NCI-H82 treated with DMSO at 0.1 percent for 48 hours (cell line): Measurements from ENCODE around the gene B4GALNT2.
"Not testable (repeated sequence)": the region's sequence is repeated elsewhere in the genome, so short reads cannot be mapped to it uniquely, and the experiment has no call there.

Experiments
- DNase-seq: peaks from one replicate; lab custom pipeline; 2025; ENCODE audit not compliant: unreplicated experiment; lab: John Stamatoyannopoulos, UW

The B4GALNT2 gene

GRCh38 chr17:49117587-49118230 is 14.9 kb upstream of the B4GALNT2 start:
- no peak for DNase-seq

DNA sequence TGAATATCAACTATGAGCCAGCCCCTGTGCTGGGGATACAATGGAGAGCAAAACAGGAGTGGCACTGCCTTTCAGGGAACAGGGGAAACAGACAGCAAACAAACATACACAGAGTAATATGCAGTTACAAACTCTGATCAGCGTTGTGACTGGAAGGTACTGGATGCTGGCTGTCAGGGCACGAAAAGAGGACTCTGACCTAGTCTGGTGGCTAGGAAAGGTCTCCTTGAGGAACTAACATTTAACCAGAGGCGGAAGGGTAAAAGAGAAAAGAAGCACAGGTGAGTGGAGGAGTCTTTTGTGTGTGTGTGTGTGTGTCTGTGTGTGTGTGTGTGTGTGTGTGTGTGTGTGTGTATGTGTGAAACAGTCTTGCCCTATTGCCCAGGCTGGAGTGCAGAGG is 12.4 kb upstream of the B4GALNT2 start:
- no peak for DNase-seq

DNA sequence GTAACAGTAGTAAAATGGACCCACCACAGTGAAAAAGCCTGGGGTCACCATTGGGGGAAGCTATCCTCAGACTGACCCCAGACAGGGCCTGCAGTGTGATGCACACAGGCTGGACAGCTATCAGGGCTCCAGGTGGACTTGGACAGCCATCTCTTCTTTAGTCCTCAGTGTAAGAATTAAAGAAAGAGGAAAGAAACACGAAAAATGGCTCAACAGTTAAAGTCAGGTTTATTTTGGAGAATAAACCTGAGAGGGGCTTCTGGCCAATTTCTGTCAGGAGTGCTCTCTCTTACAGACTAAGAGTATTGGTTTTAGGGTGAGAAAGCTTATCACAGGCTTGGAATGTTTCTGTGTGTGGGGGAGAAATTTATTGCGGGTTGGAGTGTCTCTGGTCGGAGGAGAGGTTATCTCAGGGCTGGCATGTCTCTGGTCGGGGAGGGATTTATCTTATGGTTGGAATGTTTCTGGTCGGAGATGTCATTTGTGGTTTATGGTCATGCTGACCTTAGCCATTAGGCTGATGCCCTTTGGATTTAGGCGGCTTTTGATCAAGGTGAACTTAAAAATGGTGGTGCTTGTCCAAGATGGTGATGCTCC is 10.8 kb upstream of the B4GALNT2 start:
- no peak for DNase-seq

DNA sequence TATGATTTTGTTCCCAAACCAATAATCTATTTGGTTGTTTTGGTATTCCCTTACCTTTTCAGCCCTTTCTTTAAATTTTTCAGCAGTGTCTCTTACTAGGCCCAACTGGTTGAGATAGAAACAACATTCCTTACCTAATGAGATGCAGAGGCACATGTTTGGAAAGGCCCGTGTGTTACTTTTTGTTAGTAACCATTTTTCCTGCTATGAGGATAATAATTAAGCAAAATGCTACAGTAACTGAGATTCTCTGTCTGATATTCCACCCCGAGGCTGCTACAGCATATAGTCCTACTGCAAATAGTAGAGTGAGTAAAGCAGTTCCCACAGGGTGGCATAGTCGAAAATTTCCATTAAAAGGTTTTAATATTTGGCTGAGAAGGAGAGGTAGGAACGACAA is 10.0 kb upstream of the B4GALNT2 start:
- no peak for DNase-seq

DNA sequence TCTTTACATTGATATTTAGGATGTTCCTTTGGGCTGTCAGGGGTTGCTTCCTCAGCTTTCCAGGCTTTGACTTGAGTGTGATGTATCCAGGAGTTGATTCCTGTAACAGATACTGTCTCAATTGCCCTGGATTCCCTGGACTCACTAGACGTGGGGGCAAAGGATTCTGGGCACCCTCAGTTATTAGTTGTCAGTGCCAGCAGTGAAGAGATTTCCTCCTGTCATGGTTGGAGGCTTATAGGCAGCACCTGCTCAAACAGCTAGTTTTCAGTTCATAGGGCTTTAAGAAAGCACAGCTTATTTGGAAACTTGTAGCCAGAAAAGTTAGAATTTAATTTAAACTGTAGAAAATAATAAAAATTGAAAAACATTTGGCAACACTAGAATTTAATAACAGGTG is 9.5 kb upstream of the B4GALNT2 start:
- DNase-seq = no peak

DNA sequence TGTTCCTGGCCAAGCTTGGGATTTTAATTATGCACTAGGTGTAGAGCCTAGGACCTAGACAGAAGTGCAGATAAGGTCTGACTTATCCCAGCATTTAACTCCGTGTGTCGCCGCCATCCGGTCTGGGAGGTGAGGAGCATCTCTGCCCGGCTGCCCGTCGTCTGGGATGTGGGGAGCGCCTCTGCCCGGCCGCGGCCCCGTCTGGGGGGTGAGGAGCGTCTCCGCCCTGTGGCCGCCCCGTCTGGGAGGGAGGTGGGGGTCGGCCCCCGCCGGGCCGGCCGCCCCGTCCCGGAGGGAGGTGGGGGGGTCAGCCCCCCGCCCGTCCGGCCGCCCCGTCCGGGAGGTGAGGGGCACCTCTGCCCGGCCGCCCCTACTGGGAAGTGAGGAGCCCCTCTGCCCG is 7.1 kb upstream of the B4GALNT2 start:
- DNase-seq = no peak

GRCh38 chr17:49126183-49126859 is 6.2 kb upstream of the B4GALNT2 start:
- not testable (repeated sequence) for DNase-seq

DNA sequence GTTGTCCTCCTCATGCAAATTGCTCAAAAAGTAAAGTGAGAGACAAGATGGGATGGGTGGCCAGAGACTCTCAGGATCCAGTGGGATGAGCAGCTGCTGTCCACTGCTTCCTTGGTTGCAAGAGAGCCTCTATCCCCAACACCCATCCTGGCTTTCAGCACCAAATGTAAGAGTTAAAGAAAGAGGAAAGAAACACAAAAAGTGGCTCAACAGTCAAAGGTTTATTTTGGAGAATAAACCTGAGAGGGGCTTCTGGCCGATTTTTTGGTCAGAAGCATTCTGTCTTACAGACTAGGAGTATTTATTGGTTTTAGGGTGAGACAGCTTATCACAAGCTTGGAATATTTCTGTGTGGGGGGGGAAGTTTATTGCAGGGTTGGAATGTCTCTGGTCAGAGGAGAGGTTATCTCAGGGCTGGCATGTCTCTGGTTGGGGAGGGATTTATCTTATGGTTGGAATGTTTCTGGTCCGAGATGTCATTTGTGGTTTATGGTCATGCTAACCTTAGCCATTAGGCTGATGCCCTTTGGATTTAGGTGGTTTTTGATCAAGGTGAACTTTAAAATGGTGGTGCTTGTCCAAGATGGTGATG is 3.1 kb upstream of the B4GALNT2 start:
- not testable (repeated sequence) for DNase-seq

DNA sequence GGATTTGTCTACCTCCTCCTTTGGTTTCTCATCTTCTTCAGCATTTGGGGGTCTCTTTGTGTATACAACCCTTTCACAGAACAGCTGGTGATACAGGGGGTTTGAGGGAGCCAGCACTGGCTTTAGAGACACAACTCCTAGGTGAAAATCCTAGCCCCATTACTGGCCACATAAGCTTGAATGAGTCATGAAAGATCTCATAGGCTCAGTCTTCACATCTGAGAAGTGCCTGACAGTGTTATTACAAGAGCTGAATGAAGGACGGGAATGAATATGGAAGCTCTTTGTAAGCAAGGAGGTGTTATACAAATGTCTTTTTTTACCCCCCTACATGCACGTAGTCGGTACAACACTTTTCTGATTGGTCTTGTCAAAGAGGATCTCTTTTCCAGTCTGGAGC is 1.7 kb upstream of the B4GALNT2 start:
- no peak for DNase-seq

DNA sequence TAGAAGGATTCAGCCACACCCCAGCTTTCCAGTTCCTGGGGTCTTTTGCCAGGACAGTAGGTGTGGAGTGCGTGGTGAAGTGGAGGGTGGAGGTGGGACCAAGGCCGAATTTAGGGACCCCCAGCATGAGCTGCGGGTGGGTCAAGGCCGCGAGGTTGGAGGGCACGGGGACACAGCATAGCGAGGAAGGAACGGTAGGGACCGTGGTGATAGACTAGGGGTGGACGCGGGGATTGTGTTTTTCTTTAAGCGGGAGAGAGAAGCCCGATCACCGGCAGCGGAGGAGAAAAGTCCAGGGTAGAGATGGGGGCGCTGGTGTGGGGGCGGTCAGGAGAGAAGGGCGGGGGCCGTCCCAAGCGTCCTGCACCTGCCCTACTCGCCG is 261 bp upstream of the B4GALNT2 start:
- no peak for DNase-seq

GRCh38 chr17:49136335-49136734 is 3.8 kb downstream of the B4GALNT2 start:
- DNase-seq = no peak

DNA sequence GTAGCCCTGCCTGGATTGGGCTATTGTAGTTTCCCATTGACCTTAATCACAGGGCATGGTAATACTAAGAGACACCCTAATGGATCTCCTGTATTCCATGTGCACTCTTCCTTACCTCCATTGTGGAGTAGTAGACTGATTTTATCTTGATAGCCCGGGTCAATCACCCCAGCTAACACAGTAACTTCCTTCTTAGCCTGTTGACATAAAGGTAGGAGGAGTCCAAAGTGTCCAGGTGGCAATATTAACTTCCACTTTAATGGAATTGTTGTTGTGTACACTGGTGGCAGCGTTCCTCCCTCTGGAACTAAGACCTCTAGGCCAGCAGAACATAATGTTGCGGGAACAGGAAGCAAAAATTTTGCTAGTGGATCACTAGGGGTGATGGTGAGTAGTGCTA is 13.1 kb downstream of the B4GALNT2 start:
- not testable (repeated sequence) for DNase-seq

- no peak for DNase-seq
These were observed 14.2 kb downstream of the B4GALNT2 start for GRCh38 chr17:49146620-49147306.

- DNase-seq = no peak
These were observed 15.6 kb downstream of the B4GALNT2 start for GRCh38 chr17:49148171-49148570.

- DNase-seq = no peak
These were observed 19.4 kb downstream of the B4GALNT2 start for GRCh38 chr17:49151996-49152395.

- no peak for DNase-seq
These were observed 23.7 kb downstream of the B4GALNT2 start for GRCh38 chr17:49156256-49156655.

DNA sequence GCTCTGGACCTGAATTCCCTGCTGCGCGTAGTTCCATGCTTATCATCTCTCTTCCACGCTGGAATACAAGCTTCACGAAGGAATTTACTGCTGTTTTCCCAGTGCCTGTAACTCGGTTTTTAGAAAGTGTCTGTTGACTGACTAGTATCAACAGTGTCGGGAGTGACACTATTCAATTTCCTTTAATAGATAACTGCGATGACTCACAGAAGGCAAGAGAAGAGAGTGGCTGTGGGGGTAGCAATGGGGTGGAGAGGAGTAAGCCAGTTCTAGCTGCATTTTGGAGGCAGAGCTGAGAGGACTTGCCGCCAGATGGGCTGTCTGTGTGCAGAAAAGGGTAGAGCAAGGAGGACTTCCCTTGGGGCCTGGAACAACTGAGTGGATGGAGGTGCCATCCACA is 25.2 kb downstream of the B4GALNT2 start:
- DNase-seq = no peak

GRCh38 chr17:49162866-49163265 is 30.3 kb downstream of the B4GALNT2 start:
- no peak for DNase-seq

- DNase-seq = no peak
These were observed 32.6 kb downstream of the B4GALNT2 start for GRCh38 chr17:49165143-49165542.

- DNase-seq = no peak
These were observed 36.1 kb downstream of the B4GALNT2 start for GRCh38 chr17:49168706-49169105.

GRCh38 chr17:49170216-49170615 is 37.6 kb downstream of the B4GALNT2 start:
- DNase-seq = no peak

DNA sequence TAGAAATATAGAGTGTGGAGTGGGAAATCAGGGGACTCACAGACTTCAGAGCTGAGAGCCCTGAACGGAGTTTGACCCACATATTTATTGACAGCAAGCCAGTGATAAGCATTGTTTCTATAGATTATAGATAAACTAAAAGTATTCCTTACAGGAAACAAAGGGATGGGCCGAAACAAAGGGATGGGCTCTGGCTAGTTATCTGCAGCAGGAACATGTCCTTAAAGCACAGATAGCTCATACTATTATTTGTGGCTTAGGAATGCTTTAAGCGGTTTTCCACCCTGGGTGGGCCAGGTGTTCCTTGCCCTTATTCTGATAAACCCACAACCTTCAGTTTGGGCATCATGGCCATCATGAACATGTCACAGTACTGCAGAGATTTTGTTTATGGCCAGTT is 38.1 kb downstream of the B4GALNT2 start:
- DNase-seq = not testable (repeated sequence)
